Immature natural killer cell (primary cell): ENCODE results near the gene INTU. TPM values are rescaled to one million over a fixed set of nuclear protein-coding genes. Genes with fewer than 3 reads are reported as not detected.

ENCODE experiments used
- DNase-seq, 3 donors: peaks; one replicate each; pipeline ENCODE4 v3.0.0; 2022; ENCODE audit warnings: mixed read lengths in 1 of 3
- H3K27ac Mint-ChIP-seq, 6 donors: one replicate each; pipeline ENCODE4 v1.8.0; 2020; ENCODE audit warnings: mixed read lengths in 6 of 6, mild to moderate bottlenecking in 5 of 6, inconsistent platforms in 4 of 6, moderate library complexity in 3 of 6
- H3K27me3 Mint-ChIP-seq, 3 donors: one replicate each; pipeline ENCODE4 v1.8.0; 2020 to 2021; ENCODE audit warnings: low read depth in 3 of 3, mild to moderate bottlenecking in 3 of 3, mixed read lengths in 3 of 3, moderate library complexity in 3 of 3, inconsistent platforms in 1 of 3
- H3K36me3 Mint-ChIP-seq, 3 donors: one replicate each; pipeline ENCODE4 v1.8.0; 2020; ENCODE audit warnings: mixed read lengths in 3 of 3, inconsistent platforms in 2 of 3, mild to moderate bottlenecking in 2 of 3
- H3K4me1 Mint-ChIP-seq, 2 donors: one replicate each; pipeline ENCODE4 v1.8.0; 2020; ENCODE audit warnings: inconsistent platforms in 2 of 2, mild to moderate bottlenecking in 2 of 2, mixed read lengths in 2 of 2, moderate library complexity in 1 of 2
- H3K4me3 Mint-ChIP-seq, 5 donors: one replicate each; pipeline ENCODE4 v1.8.0; 2020; ENCODE audit warnings: mild to moderate bottlenecking in 5 of 5, mixed read lengths in 5 of 5, inconsistent platforms in 3 of 5, moderate library complexity in 3 of 5
- H3K9me3 Mint-ChIP-seq, 6 donors: one replicate each; pipeline ENCODE4 v1.8.0; 2020; ENCODE audit warnings: mild to moderate bottlenecking in 6 of 6, mixed read lengths in 6 of 6, inconsistent platforms in 4 of 6, moderate library complexity in 3 of 6
- polyA plus RNA-seq, 3 donors: library from polyadenylated mRNA; unstranded; fragments of 300-500 nt; fragmentation: Illumina TruSeq; gene quantifications; one replicate each; pipeline ENCODE4 v1.2.3, GENCODE V29; 2021

INTU gene
- polyA plus RNA-seq, 3 donors from 2014 or later = 0.21 TPM; not detected in 2

- no peak for DNase-seq
- Mint-ChIP-seq H3K4me1 (no peaks in the 10 kb centered on the region), H3K27ac (no peak overlapping the region), H3K36me3 (no peaks in the 10 kb centered on the region), H3K9me3 (no peaks in the 10 kb centered on the region), H3K27me3 (peaks cover 0 to 1% (median 0%) of the 10 kb centered on the region in 3 donors), H3K4me3 (no peak overlapping the region)
These were observed 100.0 kb downstream of the INTU start for GRCh38 chr4:127732623-127733328.

GRCh38 chr4:127734976-127735375, 102.2 kb downstream of the INTU start:
- H3K27me3 Mint-ChIP-seq = peaks cover 0 to 2% (median 1%) of the 10 kb centered on the region in 3 donors
- no peaks in the 10 kb centered on the region for H3K36me3 Mint-ChIP-seq
- no peak overlapping the region for H3K4me3 Mint-ChIP-seq
- no peak overlapping the region for H3K27ac Mint-ChIP-seq
- no peak for DNase-seq
- peaks cover 0 to 1% (median 0%) of the 10 kb centered on the region in 6 donors for H3K9me3 Mint-ChIP-seq
- H3K4me1 Mint-ChIP-seq = no peaks in the 10 kb centered on the region

GRCh38 chr4:127737295-127737694, 104.5 kb downstream of the INTU start:
- Mint-ChIP-seq H3K4me1 (no peaks in the 10 kb centered on the region), H3K4me3 (no peak overlapping the region), H3K27ac (no peak overlapping the region), H3K27me3 (peaks cover 0 to 5% (median 1%) of the 10 kb centered on the region in 3 donors), H3K9me3 (peaks cover 0 to 13% (median under 1%) of the 10 kb centered on the region in 6 donors), H3K36me3 (no peaks in the 10 kb centered on the region)
- no peak for DNase-seq

GRCh38 chr4:127741247-127741646, 108.5 kb downstream of the INTU start:
- H3K9me3 Mint-ChIP-seq = peaks cover 0 to 18% (median 2%) of the 10 kb centered on the region in 6 donors
- peaks cover 0 to 5% (median 1%) of the 10 kb centered on the region in 3 donors for H3K27me3 Mint-ChIP-seq
- H3K4me1 Mint-ChIP-seq = no peaks in the 10 kb centered on the region

GRCh38 chr4:127747883-127748282, 115.1 kb downstream of the INTU start:
- no peak for DNase-seq
- H3K36me3 Mint-ChIP-seq = no peaks in the 10 kb centered on the region
- H3K27me3 Mint-ChIP-seq = peaks cover 0 to 3% (median 0%) of the 10 kb centered on the region in 3 donors
- no peak overlapping the region for H3K27ac Mint-ChIP-seq
- peaks cover 8 to 30% (median 12%) of the 10 kb centered on the region in 6 donors for H3K9me3 Mint-ChIP-seq
- H3K4me3 Mint-ChIP-seq = no peak overlapping the region
- H3K4me1 Mint-ChIP-seq = no peaks in the 10 kb centered on the region

More at GRCh38 chr4:127741247-127741646, 108.5 kb downstream of the INTU start:
- Mint-ChIP-seq H3K27ac (no peak overlapping the region), H3K36me3 (no peaks in the 10 kb centered on the region), H3K4me3 (no peak overlapping the region)
- no peak for DNase-seq

- Mint-ChIP-seq H3K4me1 (no peaks in the 10 kb centered on the region), H3K4me3 (no peak overlapping the region), H3K36me3 (no peaks in the 10 kb centered on the region), H3K9me3 (peaks cover 8 to 30% (median 12%) of the 10 kb centered on the region in 6 donors), H3K27me3 (peaks cover 0 to 3% (median 2%) of the 10 kb centered on the region in 3 donors), H3K27ac (no peak overlapping the region)
- DNase-seq = no peak
These were observed 116.2 kb downstream of the INTU start for GRCh38 chr4:127748957-127749356.

- Mint-ChIP-seq H3K27ac (no peak overlapping the region), H3K4me1 (no peaks in the 10 kb centered on the region), H3K36me3 (no peaks in the 10 kb centered on the region), H3K4me3 (no peak overlapping the region), H3K9me3 (peaks cover 0 to 6% (median 1%) of the 10 kb centered on the region in 6 donors), H3K27me3 (peaks cover 0 to 2% (median 0%) of the 10 kb centered on the region in 3 donors)
- DNase-seq = no peak
These were observed 124.1 kb downstream of the INTU start for GRCh38 chr4:127756906-127757305.

- Mint-ChIP-seq H3K27me3 (peaks cover 0 to 3% (median 2%) of the 10 kb centered on the region in 3 donors), H3K36me3 (no peaks in the 10 kb centered on the region), H3K4me3 (no peak overlapping the region), H3K27ac (no peak overlapping the region), H3K4me1 (no peaks in the 10 kb centered on the region), H3K9me3 (peaks cover 0 to 3% (median 0%) of the 10 kb centered on the region in 6 donors)
- DNase-seq = no peak
These were observed 126.6 kb downstream of the INTU start for GRCh38 chr4:127759228-127759820.

GRCh38 chr4:127759893-127760292, 127.1 kb downstream of the INTU start:
- no peaks in the 10 kb centered on the region for H3K4me1 Mint-ChIP-seq
- H3K9me3 Mint-ChIP-seq = peaks cover 0 to 3% (median 0%) of the 10 kb centered on the region in 6 donors
- DNase-seq = no peak
- H3K36me3 Mint-ChIP-seq = no peaks in the 10 kb centered on the region
- H3K27ac Mint-ChIP-seq = no peak overlapping the region
- no peak overlapping the region for H3K4me3 Mint-ChIP-seq
- H3K27me3 Mint-ChIP-seq = peaks cover 0 to 3% (median 2%) of the 10 kb centered on the region in 3 donors

GRCh38 chr4:127771535-127772275, 138.9 kb downstream of the INTU start:
- no peak for DNase-seq
- no peak overlapping the region for H3K27ac Mint-ChIP-seq
- H3K27me3 Mint-ChIP-seq = no peaks in the 10 kb centered on the region
- H3K36me3 Mint-ChIP-seq = no peaks in the 10 kb centered on the region
- H3K4me1 Mint-ChIP-seq = no peaks in the 10 kb centered on the region
- no peaks in the 10 kb centered on the region for H3K9me3 Mint-ChIP-seq
- no peak overlapping the region for H3K4me3 Mint-ChIP-seq

- no peak for DNase-seq
- no peaks in the 10 kb centered on the region for H3K9me3 Mint-ChIP-seq
- no peak overlapping the region for H3K4me3 Mint-ChIP-seq
- no peaks in the 10 kb centered on the region for H3K27me3 Mint-ChIP-seq
- no peak overlapping the region for H3K27ac Mint-ChIP-seq
- no peaks in the 10 kb centered on the region for H3K36me3 Mint-ChIP-seq
- H3K4me1 Mint-ChIP-seq = no peaks in the 10 kb centered on the region
These were observed 140.3 kb downstream of the INTU start for GRCh38 chr4:127772769-127773671.

GRCh38 chr4:127775843-127776242, 143.1 kb downstream of the INTU start:
- no peak overlapping the region for H3K27ac Mint-ChIP-seq

More at GRCh38 chr4:127775843-127776242, 143.1 kb downstream of the INTU start:
- H3K36me3 Mint-ChIP-seq = no peaks in the 10 kb centered on the region
- no peak for DNase-seq
- peaks cover 0 to 5% (median 0%) of the 10 kb centered on the region in 6 donors for H3K9me3 Mint-ChIP-seq
- H3K4me3 Mint-ChIP-seq = no peak overlapping the region
- H3K27me3 Mint-ChIP-seq = peaks cover 2 to 10% (median 5%) of the 10 kb centered on the region in 3 donors
- H3K4me1 Mint-ChIP-seq = peaks cover under 1 to 2% of the 10 kb centered on the region in 2 donors
